GM12875 (cell line): ENCODE results near the gene TBX10.
A peak's percentile ranks its signal among the peaks of the same experiment; 100 is the strongest.

Experiments
- H3K4me3 ChIP-seq: one replicate; pipeline ENCODE4 v1.5.1; 2011; ENCODE audit warnings: low read depth, low read length, control low read depth
- CTCF ChIP-seq: IDR thresholded peaks from 2 replicates; pipeline ENCODE4 v1.5.1; 2011; ENCODE audit warnings: low read depth, mild to moderate bottlenecking, control low read depth, inconsistent platforms, low read length, moderate library complexity, borderline replicate concordance; ENCODE audit not compliant: insufficient read depth

TBX10 gene

DNA sequence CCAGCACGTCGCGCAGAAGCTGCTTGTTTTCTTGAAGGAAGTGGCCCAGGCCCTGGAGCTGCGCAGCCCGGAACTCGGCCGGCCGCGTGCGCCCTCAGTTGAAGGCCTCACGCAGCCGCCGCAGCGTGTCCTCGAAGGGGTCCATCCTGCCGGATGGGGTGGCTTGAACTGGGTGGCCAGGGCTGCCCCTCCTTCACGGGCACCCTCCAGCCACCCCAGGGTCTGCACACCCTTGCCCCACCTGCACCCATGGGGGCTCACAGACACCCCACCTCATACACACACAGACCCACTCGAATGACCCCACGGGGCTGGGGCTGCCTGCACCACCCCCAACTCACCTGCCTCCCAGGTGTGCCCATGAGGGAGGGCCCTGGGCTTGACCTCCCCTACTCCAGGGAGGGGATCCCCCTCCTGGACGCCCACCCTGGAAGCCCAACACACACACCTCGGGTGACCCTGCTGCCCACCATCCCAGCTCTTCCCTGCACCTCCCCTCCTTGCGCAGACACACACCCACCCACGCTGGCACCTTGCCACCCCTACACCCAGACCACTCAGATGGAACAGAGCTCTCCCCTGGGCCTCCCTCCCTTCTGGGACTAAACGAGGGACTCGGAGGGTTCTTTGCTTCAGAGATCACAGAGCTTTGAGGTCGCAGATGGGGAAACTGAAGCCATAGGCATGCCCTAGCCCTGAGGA lies 28.1 kb upstream of the TBX10 start:
- no peak for TF ChIP-seq CTCF
- no peak overlapping the region for H3K4me3 ChIP-seq

DNA sequence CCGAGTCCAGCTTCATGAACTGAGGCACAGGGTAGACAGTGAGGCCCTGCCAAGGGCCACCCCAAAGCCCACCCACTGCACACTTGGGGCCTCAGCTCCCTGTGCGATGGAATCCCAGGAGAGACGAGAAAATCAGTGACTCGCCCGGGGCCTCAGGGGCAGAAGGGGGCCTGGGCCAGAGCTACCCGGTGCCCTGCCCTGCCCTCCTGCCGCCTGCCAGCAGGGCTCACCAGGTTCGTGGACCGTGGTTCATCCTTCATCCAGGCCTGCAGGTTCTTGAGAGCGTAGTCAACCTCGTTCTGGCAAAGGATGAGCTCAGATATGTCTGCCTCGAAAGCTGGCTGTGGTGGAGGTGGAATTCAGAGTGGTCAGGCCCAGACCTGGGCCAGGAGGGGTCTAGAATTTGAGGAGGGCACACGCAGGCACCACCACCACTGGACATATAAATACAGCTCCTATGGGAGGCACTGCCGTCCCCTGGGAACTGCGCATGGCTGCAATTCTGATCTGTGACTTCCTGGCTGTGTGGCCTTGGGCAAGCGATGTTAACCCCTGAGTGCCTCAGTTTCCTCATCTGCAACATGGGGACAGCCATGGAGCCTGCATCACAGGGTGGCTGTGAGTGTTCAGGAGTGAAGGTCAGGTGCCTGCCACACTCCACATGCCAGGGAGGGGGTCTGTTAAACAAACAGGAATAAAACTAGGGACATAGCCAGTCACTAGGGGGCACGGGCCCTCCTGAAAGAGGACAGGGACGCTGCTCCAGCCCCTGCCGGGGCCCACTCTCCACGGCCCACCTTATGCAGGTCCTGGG lies 27.3 kb upstream of the TBX10 start:
- H3K4me3 ChIP-seq = no peak overlapping the region
- TF ChIP-seq CTCF = 0 out of 2 replicates have a peak, but pooled peaks have one; percentile 11

- H3K4me3 ChIP-seq = no peak overlapping the region
- TF ChIP-seq CTCF = no peak
Measured at GRCh38 chr11:67666303-67666645, 26.7 kb upstream of the TBX10 start.

DNA sequence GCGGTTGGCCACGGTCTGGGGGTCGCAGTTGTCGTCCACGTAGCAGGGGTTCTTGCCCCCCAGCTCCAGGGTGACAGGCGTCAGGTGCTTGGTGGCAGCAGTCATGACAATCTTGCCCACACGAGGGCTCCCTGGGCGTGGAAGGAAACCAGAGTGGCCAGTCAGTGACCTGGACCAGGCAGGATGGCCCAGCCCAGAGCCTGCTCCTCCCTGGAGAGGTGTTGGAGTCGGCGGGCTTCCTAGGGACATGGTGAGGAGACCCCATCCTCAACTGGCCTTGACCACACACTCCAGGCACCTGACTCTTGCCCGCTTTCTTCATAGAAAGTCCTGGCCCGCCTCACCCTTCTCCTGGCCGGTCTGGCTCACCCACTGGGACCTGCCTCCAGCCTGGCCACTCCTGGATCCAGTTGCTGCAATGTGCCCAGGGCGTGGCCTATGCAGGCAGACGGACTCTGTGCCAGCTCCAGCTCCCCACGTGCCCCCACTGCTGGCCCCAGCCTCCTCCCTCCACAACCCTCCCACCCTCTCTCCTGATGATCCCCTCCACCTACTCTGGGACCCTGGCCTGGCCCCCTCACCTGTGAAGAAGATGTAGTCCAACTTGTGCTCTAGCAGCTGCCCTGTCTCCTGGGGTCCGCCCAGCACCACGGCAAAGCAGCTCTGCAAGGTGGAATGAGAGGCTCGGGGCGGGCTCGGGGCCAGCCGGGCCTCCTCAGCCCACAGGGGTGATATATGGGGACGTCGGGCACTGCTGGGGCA lies 26.2 kb upstream of the TBX10 start:
- no peak overlapping the region for H3K4me3 ChIP-seq
- TF ChIP-seq CTCF = 0 out of 2 replicates have a peak, but pooled peaks have one; percentile 9

DNA sequence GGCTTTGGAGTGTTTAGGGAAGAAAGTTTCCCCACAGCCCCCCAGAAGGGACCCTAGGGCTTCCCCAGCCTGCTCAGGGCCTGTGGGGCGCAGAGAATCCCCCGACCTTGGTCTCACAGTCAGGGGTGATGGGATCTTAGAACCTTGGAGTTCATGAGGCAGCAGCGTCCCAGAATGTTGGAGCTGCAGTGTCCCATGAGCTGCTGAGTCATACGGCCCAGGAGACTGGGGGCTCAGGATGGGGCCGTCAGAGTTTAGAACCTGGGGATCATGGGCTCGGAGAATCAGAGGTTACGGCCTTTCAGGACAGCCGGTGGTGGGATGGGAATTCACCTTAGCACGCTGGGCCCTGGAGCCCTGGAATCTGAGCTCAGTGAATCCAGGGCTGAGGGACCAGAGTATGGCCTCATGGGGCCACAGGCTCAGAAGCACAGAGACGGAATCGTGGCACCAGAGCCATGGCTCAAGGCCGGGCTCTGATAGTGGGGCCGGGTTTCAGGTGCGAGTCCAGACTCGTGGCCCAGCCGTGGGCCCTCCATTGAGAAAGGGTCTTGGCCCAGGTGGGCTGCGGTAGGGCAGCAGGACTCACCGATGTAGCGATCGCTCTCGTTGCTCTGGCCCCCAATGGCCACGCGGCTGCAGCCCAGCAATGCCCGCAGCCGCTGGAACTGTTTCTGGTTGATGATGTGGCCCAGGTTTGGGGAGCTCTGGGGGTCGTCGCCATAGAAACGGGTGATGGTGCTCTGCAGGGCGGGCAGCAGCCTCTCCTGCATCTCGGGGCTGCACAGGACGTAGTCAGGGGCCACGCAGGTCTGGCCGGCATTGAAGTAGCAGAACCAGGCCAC lies 25.4 kb upstream of the TBX10 start:
- no peak for TF ChIP-seq CTCF
- H3K4me3 ChIP-seq = no peak overlapping the region

- no peak overlapping the region for H3K4me3 ChIP-seq
- TF ChIP-seq CTCF = no peak
Measured at GRCh38 chr11:67664213-67664585, 24.6 kb upstream of the TBX10 start.
